Ecto neural progenitor cell (in vitro differentiated cells): ENCODE results near the gene ANGPTL7.
"Not testable (repeated sequence)": the region's sequence is repeated elsewhere in the genome, so short reads cannot be mapped to it uniquely, and the experiment has no call there.

ENCODE experiments used
- DNase-seq: peaks from one replicate; pipeline ENCODE4 v3.0.0-alpha.2; 2018; ENCODE audit warnings: low spot score

ANGPTL7 gene

GRCh38 chr1:11188858-11189451 is at the start of gene ANGPTL7:
ANGPTL7 (plus strand) TSS chr1:11189355; CDS start chr1:11189580, 225 bp downstream.
- DNase-seq: no peak

- DNase-seq: no peak
Observed at GRCh38 chr1:11142618-11143391, 46.4 kb upstream of the ANGPTL7 start.

- no peak for DNase-seq
Observed at GRCh38 chr1:11143401-11143800, 45.8 kb upstream of the ANGPTL7 start.

GRCh38 chr1:11143907-11144306 is 45.2 kb upstream of the ANGPTL7 start:
- no peak for DNase-seq

- DNase-seq: no peak
Observed at GRCh38 chr1:11144570-11145256, 44.4 kb upstream of the ANGPTL7 start.

- DNase-seq: no peak
Observed at GRCh38 chr1:11145741-11146140, 43.4 kb upstream of the ANGPTL7 start.

- no peak for DNase-seq
Observed at GRCh38 chr1:11147197-11147770, 41.9 kb upstream of the ANGPTL7 start.

GRCh38 chr1:11150326-11150725 is 38.8 kb upstream of the ANGPTL7 start:
- DNase-seq: no peak

GRCh38 chr1:11151114-11151513 is 38.0 kb upstream of the ANGPTL7 start:
- no peak for DNase-seq

GRCh38 chr1:11151826-11152612 is 37.1 kb upstream of the ANGPTL7 start:
- no peak for DNase-seq

- no peak for DNase-seq
Observed at GRCh38 chr1:11152755-11153154, 36.4 kb upstream of the ANGPTL7 start.

GRCh38 chr1:11153184-11153583 is 36.0 kb upstream of the ANGPTL7 start:
- DNase-seq: no peak

- no peak for DNase-seq
Observed at GRCh38 chr1:11156441-11156840, 32.7 kb upstream of the ANGPTL7 start.

GRCh38 chr1:11156963-11157362 is 32.2 kb upstream of the ANGPTL7 start:
- no peak for DNase-seq

- no peak for DNase-seq
Observed at GRCh38 chr1:11157394-11157793, 31.8 kb upstream of the ANGPTL7 start.

- DNase-seq: no peak
Observed at GRCh38 chr1:11157867-11158266, 31.3 kb upstream of the ANGPTL7 start.

- DNase-seq: no peak
Observed at GRCh38 chr1:11158291-11158690, 30.9 kb upstream of the ANGPTL7 start.

GRCh38 chr1:11158720-11159321 is 30.3 kb upstream of the ANGPTL7 start:
- DNase-seq: no peak

- not testable (repeated sequence) for DNase-seq
Observed at GRCh38 chr1:11162752-11163151, 26.4 kb upstream of the ANGPTL7 start.

- DNase-seq: not testable (repeated sequence)
Observed at GRCh38 chr1:11166744-11167143, 22.4 kb upstream of the ANGPTL7 start.

- DNase-seq: no peak
Observed at GRCh38 chr1:11168731-11169130, 20.4 kb upstream of the ANGPTL7 start.

GRCh38 chr1:11169202-11169601 is 20.0 kb upstream of the ANGPTL7 start:
- DNase-seq: no peak
